Liver (tissue), 3 donors: ENCODE data around the gene SIK2.

Source experiments
- CTCF ChIP-seq: fragments of 150-350 bp; IDR thresholded peaks from 2 replicates; pipeline ENCODE4 v1.5.1; 2017; ENCODE audit warnings: improper control_type of control experiment, low read depth, low read length; ENCODE audit not compliant: missing input control
- FOXA2 ChIP-seq: IDR thresholded peaks from 2 replicates; pipeline ENCODE4 v1.6.1; 2016; ENCODE audit warnings: antibody characterized with exemption
- HNF4A ChIP-seq, 2 donors: conservative IDR thresholded peaks; 2 replicates each; pipeline ENCODE4 v1.6.1; 2016; ENCODE audit warnings: antibody characterized with exemption in 2 of 2, mild to moderate bottlenecking in 2 of 2
- JUND ChIP-seq, 2 donors: IDR thresholded peaks; 2 replicates each; pipeline ENCODE4 v1.6.1; 2016; ENCODE audit warnings: antibody characterized with exemption in 2 of 2
- RAD21 ChIP-seq, 2 donors: IDR thresholded peaks; 2 replicates each; pipeline ENCODE4 v1.6.1; 2016; ENCODE audit warnings: antibody characterized with exemption in 2 of 2, mild to moderate bottlenecking in 2 of 2
- YY1 ChIP-seq: IDR thresholded peaks from 2 replicates; pipeline ENCODE4 v1.6.1; 2016; ENCODE audit warnings: antibody characterized with exemption, mild to moderate bottlenecking
- donor health status: healthy.
- donor health status: healthy.

- TF ChIP-seq HNF4A (conservative IDR thresholded peaks at IDR 0.05) (no peak), CTCF (no peak), RAD21 (IDR thresholded peaks at IDR 0.05) (no peak), FOXA2 (no peak), JUND (IDR thresholded peaks at IDR 0.05) (no peak), YY1 (no peak)
These were observed 122.4 kb downstream of the SIK2 start for GRCh38 chr11:111724615-111725129.
